ENCODE measurements around the gene LZIC. TPM values are rescaled to one million over a fixed set of nuclear protein-coding genes. Genes with fewer than 3 reads are reported as not detected.

Gene LZIC
- total and polyA plus RNA-seq, 2 of the 8 experiments (the other 6 are each of a cell fraction or from before 2014, with no cell fraction given) = 4.8 to 20.3 TPM

DNA sequence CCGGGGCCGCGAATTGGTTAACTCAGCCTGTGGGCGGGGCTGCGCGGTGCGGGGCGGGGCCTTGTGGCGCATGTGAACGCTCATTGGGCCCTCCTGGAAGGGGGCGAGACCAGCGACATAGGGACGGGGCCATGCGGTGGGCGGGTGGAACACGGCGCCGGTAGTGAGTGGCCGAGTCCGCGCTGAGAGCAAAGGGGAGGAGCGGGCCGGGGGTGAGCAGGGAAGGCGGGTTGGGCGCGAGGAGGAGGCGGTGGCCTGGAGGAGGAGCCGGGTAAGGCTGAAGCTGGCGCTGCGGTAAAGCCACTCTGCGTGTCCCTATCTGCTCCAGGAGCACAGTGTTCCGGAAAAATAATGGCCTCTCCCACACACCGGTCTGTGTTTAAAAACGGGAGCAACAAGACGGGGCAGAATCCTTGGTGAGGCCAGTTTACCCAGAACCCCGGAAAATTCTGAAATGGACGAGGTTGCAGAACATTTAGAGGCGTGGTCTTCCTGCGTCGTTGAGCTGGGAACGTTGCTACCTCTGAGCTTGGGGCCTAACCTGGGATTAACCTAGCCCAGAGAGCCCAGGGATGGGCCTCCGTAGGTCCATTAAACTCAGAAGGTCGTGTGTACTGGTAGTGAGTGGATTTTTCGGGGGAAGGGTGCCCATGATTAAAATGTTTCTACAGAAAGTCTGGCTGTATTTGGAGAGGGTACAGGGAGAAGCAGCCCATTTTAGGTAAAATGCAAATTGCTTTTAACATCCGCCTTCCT, 32.6 kb downstream of the LZIC start:
- Histone ChIP-seq H3K79me2 (ENCODE audit: control insufficient read depth in 1 of 2, insufficient read depth in 2 of 2, low read length in 2 of 2) (peaks cover 7 to 19% of the 10 kb centered on the region in 2 experiments; a peak in 2 of 4 replicates), H3K4me1 (replicated peaks in 1 of 4; ENCODE audit: control insufficient read depth in 3 of 4, insufficient read depth in 4 of 4, low read length in 3 of 4) (peaks cover 2 to 6% (median 4%) of the 10 kb centered on the region in 4 experiments; a peak in 4 of 7 replicates), H4K8ac (ENCODE audit: extremely low read depth, insufficient read depth, low read length) (0 out of 2 replicates have a peak overlapping the region, but pooled peaks have one; percentile 4), H3K27me3 (replicated peaks in 1 of 4; ENCODE audit: control insufficient read depth in 3 of 4, extremely low read depth in 1 of 4, insufficient read depth in 3 of 4, low read length in 3 of 4) (no peaks in the 10 kb centered on the region), H3K23me2 (ENCODE audit: low read depth, low read length) (peaks cover 6% of the 10 kb centered on the region), H2BK120ac (replicated peaks; ENCODE audit: low read depth, low read length) (no peak overlapping the region), H3K56ac (replicated peaks; ENCODE audit: insufficient read length, low read depth, low read length) (peak overlapping the region; percentile 71), H3K36me3 (ENCODE audit: control insufficient read depth in 2 of 4, insufficient read depth in 4 of 4, low read length in 3 of 4) (no peaks in the 10 kb centered on the region), H3K18ac (ENCODE audit: extremely low read depth, low read length) (peak overlapping the region; percentile 79), H2BK12ac (ENCODE audit: low read depth, low read length) (no peak overlapping the region), H4K5ac (ENCODE audit: insufficient read length, low read depth, low read length) (peak overlapping the region; percentile 20), H4K91ac (replicated peaks; ENCODE audit: insufficient read length, low read length) (no peak overlapping the region), H3K9me3 (ENCODE audit: insufficient read depth in 2 of 2, low read depth in 1 of 2, low read length in 1 of 2) (no peaks in the 10 kb centered on the region), H3K9ac (replicated peaks in 1 of 4; ENCODE audit: extremely low read depth in 1 of 4, low read depth in 3 of 4, low read length in 3 of 4) (peak overlapping the region; percentile 57 to 78 (median 60)), H2BK15ac (ENCODE audit: low read length) (no peak overlapping the region), H2BK20ac (ENCODE audit: low read length) (no peak overlapping the region), H2BK5ac (ENCODE audit: low read depth, low read length) (peak overlapping the region; percentile 46; the same call in 1 of the 2 replicates), H3K23ac (ENCODE audit: insufficient read length) (no peak overlapping the region), H2AK5ac (ENCODE audit: low read depth, low read length) (no peak overlapping the region), H3K14ac (ENCODE audit: insufficient read length) (no peak overlapping the region), H3K27ac (ENCODE audit: low read depth, low read length) (peak overlapping the region; percentile 60), H4K20me1 (replicated peaks in 1 of 2; ENCODE audit: control insufficient read depth in 1 of 2, insufficient read depth in 2 of 2, low read length in 2 of 2) (peaks cover 0 to 2% of the 10 kb centered on the region in 2 experiments), H3K4me3 (ENCODE audit: extremely low read depth in 1 of 4, insufficient read depth in 2 of 4, low read depth in 3 of 4, low read length in 4 of 4) (peak overlapping the region; percentile 56 to 80 (median 78)), H2AFZ (ENCODE audit: low read length) (0 out of 2 replicates have a peak overlapping the region, but pooled peaks have one; percentile 79), H3K4me2 (ENCODE audit: insufficient read depth in 1 of 2, low read depth in 2 of 2, low read length in 2 of 2) (peak overlapping the region; percentile 73 to 81), H3K79me1 (ENCODE audit: low read depth, low read length) (peaks cover 9% of the 10 kb centered on the region), H3K4ac (replicated peaks; ENCODE audit: insufficient read length, low read depth, low read length) (no peak overlapping the region)
- peak; percentile 96 to 100 for DNase-seq (ENCODE audit: low read depth in 1 of 2, low spot score in 2 of 2)
- 5% methylated on average over 14 of the region's 45 CpGs; no CpG with 5 or more reads in 1 of the 2 experiments for WGBS, 2 experiments (ENCODE audit: extremely low coverage in 1 of 2, insufficient coverage in 1 of 2, insufficient read length in 1 of 2, insufficient replicate concordance in 2 of 2, low coverage in 1 of 2, low lambda C conversion rate in 2 of 2, missing lambda C conversion rate in 1 of 2)
- ChIA-PET POLR2A (ENCODE audit: partially characterized antibody) (interaction anchor here (0.8 to 1.2 kb wide), 8 partner anchors 9 to 40 kb away, joined by 3 to 10 read pairs (median 4); no protein-coding TSS in a partner anchor), CTCF (ENCODE audit: partially characterized antibody) (interaction anchor here (1.0 kb wide), 2 partner anchors 8 to 189 kb away, joined by 3 to 4 read pairs; no protein-coding TSS in a partner anchor)
- peak; percentile 45 for FAIRE-seq
- TF ChIP-seq TAF1 (IDR thresholded peaks at IDR 0.05; ENCODE audit: low read depth, low read length) (peak; percentile 31; the same call in 1 of the 2 replicates), ASH2L (IDR thresholded peaks at IDR 0.05; ENCODE audit: low read length) (peak; percentile 44), SRF (IDR thresholded peaks at IDR 0.05; ENCODE audit: low read depth, low read length) (peak; percentile 56; the same call in 1 of the 2 replicates), PHF8 (conservative IDR thresholded peaks at IDR 0.05; ENCODE audit: low read depth, low read length) (peak; percentile 57), POLR2AphosphoS5 (IDR thresholded peaks at IDR 0.05; ENCODE audit: low read depth, low read length) (peak; percentile 85), BACH1 (IDR thresholded peaks at IDR 0.05; ENCODE audit: low read length) (peak; percentile 32; the same call in 1 of the 2 replicates), NRF1 (IDR thresholded peaks at IDR 0.05; ENCODE audit: low read depth, low read length) (0 out of 2 replicates have a peak, but pooled peaks have one; percentile 4), MAX (IDR thresholded peaks at IDR 0.05) (peak; percentile 76), CTBP2 (IDR thresholded peaks at IDR 0.05; ENCODE audit: borderline replicate concordance, insufficient read depth, insufficient read length, low read length) (no peak), TBP (IDR thresholded peaks at IDR 0.05; ENCODE audit: low read depth, low read length) (peak; percentile 58; the same call in 1 of the 2 replicates), CREB1 (IDR thresholded peaks at IDR 0.05) (peak; percentile 36; the same call in 1 of the 2 replicates)
